ELR (cell line): Measurements from ENCODE around the gene TTBK1.

ENCODE experiments used
- DNase-seq: peaks from one replicate; pipeline ENCODE4 v3.0.0-alpha.2; 2015; ENCODE audit warnings: low read depth

The TTBK1 gene

GRCh38 chr6:43255408-43256054 lies 12.2 kb downstream of the TTBK1 start:
- DNase-seq = no peak

GRCh38 chr6:43256670-43257366 lies 13.5 kb downstream of the TTBK1 start:
- DNase-seq = no peak

GRCh38 chr6:43257367-43258145 lies 14.3 kb downstream of the TTBK1 start:
- DNase-seq = no peak

GRCh38 chr6:43258180-43258579 lies 14.9 kb downstream of the TTBK1 start:
- no peak for DNase-seq

- DNase-seq = no peak
Observed at GRCh38 chr6:43258807-43259686, 15.8 kb downstream of the TTBK1 start.

- DNase-seq = no peak
Observed at GRCh38 chr6:43260791-43261190, 17.5 kb downstream of the TTBK1 start.

GRCh38 chr6:43261198-43261597 lies 17.9 kb downstream of the TTBK1 start:
- no peak for DNase-seq

- DNase-seq = no peak
Observed at GRCh38 chr6:43262000-43262779, 18.9 kb downstream of the TTBK1 start.

GRCh38 chr6:43262780-43263313 lies 19.6 kb downstream of the TTBK1 start:
- no peak for DNase-seq

GRCh38 chr6:43263314-43264178 lies 20.3 kb downstream of the TTBK1 start:
- peak; percentile 79 for DNase-seq

- no peak for DNase-seq
Observed at GRCh38 chr6:43264599-43265145, 21.4 kb downstream of the TTBK1 start.

GRCh38 chr6:43265564-43265963 lies 22.3 kb downstream of the TTBK1 start:
- no peak for DNase-seq

- no peak for DNase-seq
Observed at GRCh38 chr6:43267619-43268354, 24.5 kb downstream of the TTBK1 start.

- no peak for DNase-seq
Observed at GRCh38 chr6:43268355-43268700, 25.0 kb downstream of the TTBK1 start.

GRCh38 chr6:43268782-43269272 lies 25.5 kb downstream of the TTBK1 start:
- no peak for DNase-seq

GRCh38 chr6:43269273-43270007 lies 26.2 kb downstream of the TTBK1 start:
- peak; percentile 18 for DNase-seq

- no peak for DNase-seq
Observed at GRCh38 chr6:43271103-43271815, 28.0 kb downstream of the TTBK1 start.

- DNase-seq = no peak
Observed at GRCh38 chr6:43271944-43272343, 28.7 kb downstream of the TTBK1 start.
